Body of pancreas (tissue), 4 donors: Measurements from ENCODE around the gene CDHR3.

Experiments used
- POLR2A ChIP-seq, 3 donors: fragments of 450-650 bp; IDR thresholded peaks; one replicate each; pipeline ENCODE4 v1.6.1; 2016; ENCODE audit warnings: antibody characterized with exemption in 3 of 3, mild to moderate bottlenecking in 2 of 3
- TF ChIP-seq, protein P1 (sequence below), 7 experiments: fragments of 450-650 bp in 4 of 7; fragments of 200-600 bp in 3 of 7; sonication (generic) in 3 of 7; IDR thresholded peaks; one replicate each; pipeline ENCODE4 v1.5.1; 2016 to 2019; ENCODE audit warnings: antibody characterized with exemption in 7 of 7

DNA sequence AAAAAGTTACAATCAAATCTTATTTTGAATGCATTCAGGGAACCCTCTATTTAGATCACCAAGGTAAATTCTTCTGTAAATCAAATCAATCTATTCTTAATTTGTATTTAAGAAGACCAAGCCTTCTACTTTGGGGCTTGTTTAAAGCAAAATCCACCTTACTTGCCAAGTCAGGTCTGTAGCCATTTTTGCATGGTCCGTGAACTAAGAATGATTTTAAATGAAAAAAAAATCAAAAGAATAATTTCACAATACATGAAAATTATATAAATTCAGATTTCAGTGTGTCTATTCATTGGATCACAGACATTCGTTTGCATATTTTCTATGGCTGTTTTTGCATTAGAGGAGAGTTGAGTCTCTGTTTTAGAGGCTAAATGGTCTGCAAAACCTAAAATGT is 89.6 kb downstream of the CDHR3 start:
- TF ChIP-seq, protein P1, sequence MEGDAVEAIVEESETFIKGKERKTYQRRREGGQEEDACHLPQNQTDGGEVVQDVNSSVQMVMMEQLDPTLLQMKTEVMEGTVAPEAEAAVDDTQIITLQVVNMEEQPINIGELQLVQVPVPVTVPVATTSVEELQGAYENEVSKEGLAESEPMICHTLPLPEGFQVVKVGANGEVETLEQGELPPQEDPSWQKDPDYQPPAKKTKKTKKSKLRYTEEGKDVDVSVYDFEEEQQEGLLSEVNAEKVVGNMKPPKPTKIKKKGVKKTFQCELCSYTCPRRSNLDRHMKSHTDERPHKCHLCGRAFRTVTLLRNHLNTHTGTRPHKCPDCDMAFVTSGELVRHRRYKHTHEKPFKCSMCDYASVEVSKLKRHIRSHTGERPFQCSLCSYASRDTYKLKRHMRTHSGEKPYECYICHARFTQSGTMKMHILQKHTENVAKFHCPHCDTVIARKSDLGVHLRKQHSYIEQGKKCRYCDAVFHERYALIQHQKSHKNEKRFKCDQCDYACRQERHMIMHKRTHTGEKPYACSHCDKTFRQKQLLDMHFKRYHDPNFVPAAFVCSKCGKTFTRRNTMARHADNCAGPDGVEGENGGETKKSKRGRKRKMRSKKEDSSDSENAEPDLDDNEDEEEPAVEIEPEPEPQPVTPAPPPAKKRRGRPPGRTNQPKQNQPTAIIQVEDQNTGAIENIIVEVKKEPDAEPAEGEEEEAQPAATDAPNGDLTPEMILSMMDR (IDR thresholded peaks at IDR 0.05): no peak
- no peak for TF ChIP-seq POLR2A (IDR thresholded peaks at IDR 0.05)
